Psoas muscle (tissue), 8 donors: ENCODE results near the gene DDAH1. TPM values are rescaled to one million over a fixed set of nuclear protein-coding genes. Genes with fewer than 3 reads are reported as not detected.
A peak's percentile ranks its signal among the peaks of the same experiment; 100 is the strongest.

Source experiments
- ATAC-seq, 4 donors: fragments of 200-7000 bp; cut with Tn5 transposase; one replicate each; pipeline ENCODE4 v1.9.1; 2020; ENCODE audit warnings: moderate library complexity in 3 of 4, mild to moderate bottlenecking in 2 of 4
- DNase-seq, 2 donors: peaks; one replicate each; pipeline ENCODE4 v3.0.0-alpha.2; 2020
- H3K27ac ChIP-seq: fragments of 200-600 bp; one replicate; pipeline ENCODE4 v1.8.0; 2022
- H3K27me3 ChIP-seq, 3 donors: fragments of 200-600 bp in 1 of 3; one replicate each; pipeline versions ENCODE4 v1.6.1 to v1.8.0; 2013 to 2022; ENCODE audit warnings: low read length in 2 of 3, mild to moderate bottlenecking in 2 of 3, moderate library complexity in 1 of 3; ENCODE audit not compliant: insufficient read depth in 3 of 3
- H3K36me3 ChIP-seq, 2 donors: fragments of 200-600 bp in 1 of 2; one replicate each; pipeline versions ENCODE4 v1.6.1 to v1.8.0; 2013 to 2022; ENCODE audit warnings: low read depth in 1 of 2, mild to moderate bottlenecking in 1 of 2, moderate library complexity in 1 of 2; ENCODE audit not compliant: insufficient read depth in 1 of 2
- H3K4me1 ChIP-seq: fragments of 200-600 bp; one replicate; pipeline ENCODE4 v1.8.0; 2022
- H3K4me3 ChIP-seq: fragments of 200-600 bp; one replicate; pipeline ENCODE4 v1.8.0; 2022; ENCODE audit warnings: mild to moderate bottlenecking
- H3K9me3 ChIP-seq: fragments of 200-600 bp; one replicate; pipeline ENCODE4 v1.8.0; 2022
- whole genome bisulfite sequencing, 3 donors: extraction: QIAGEN DNeasy Blood & Tissue Kit; methylation state at CpG; one replicate each; pipeline versions ENCODE4 v1.1.6 to v1.1.7; 2013; 5-methylcytosine and 5-hydroxymethylcytosine counted together
- intact Hi-C, 2 donors: fragments of 100-400 bp; cut with DNase I; formaldehyde crosslinking; loops; one replicate each; pipeline versions ENCODE4 v1.11.0 to v1.14.2; 2022
- polyA plus RNA-seq, 3 donors: library from polyadenylated mRNA; stranded (reverse); fragments of 200-250 nt; gene quantifications; one replicate each; pipeline ENCODE4 v1.2.3, GENCODE V29; 2013
- total RNA-seq, 4 donors: library from RNA; stranded (reverse); fragmentation: NEBNext Ultra II Directional in 2 of 4; extraction: Animal tissue kit (Norgen Biotek cat#: 25700) in 2 of 4; gene quantifications; one replicate each; pipeline versions ENCODE4 v1.2.1 to v1.2.4, GENCODE V29; 2021 to 2023
- TF ChIP-seq, protein P1 (sequence below): fragments of 200-600 bp; IDR thresholded peaks from one replicate; pipeline ENCODE4 v1.8.0; 2022; ENCODE audit warnings: antibody characterized with exemption
- donor health status: healthy with polysubstance abuse.
- donor health status: DM: no; HTN: no; CAD: no; lungs with moderate emphysema.
- donor health status: Bipolar disorder and iron deficiency.
- donor health status: healthy.
- donor health status: DM: yes; HTN: yes; CAD: no.
- donor health status: DM: no; HTN: no; CAD: no.
- donor health status: DM: no; HTN: no; CAD: no.
- donor health status: DM: yes; HTN: yes; CAD: no.

DDAH1 gene
- total and polyA plus RNA-seq, 7 donors: 2.1 to 53.6 (median 8.2) TPM

- Histone ChIP-seq H3K27ac (peak overlapping the region; percentile 21), H3K36me3 (no peaks in the 10 kb centered on the region), H3K4me3 (no peak overlapping the region), H3K4me1 (peaks cover 19% of the 10 kb centered on the region), H3K9me3 (no peaks in the 10 kb centered on the region), H3K27me3 (no peaks in the 10 kb centered on the region)
- intact Hi-C loops: no loop called here
- TF ChIP-seq, protein P1, sequence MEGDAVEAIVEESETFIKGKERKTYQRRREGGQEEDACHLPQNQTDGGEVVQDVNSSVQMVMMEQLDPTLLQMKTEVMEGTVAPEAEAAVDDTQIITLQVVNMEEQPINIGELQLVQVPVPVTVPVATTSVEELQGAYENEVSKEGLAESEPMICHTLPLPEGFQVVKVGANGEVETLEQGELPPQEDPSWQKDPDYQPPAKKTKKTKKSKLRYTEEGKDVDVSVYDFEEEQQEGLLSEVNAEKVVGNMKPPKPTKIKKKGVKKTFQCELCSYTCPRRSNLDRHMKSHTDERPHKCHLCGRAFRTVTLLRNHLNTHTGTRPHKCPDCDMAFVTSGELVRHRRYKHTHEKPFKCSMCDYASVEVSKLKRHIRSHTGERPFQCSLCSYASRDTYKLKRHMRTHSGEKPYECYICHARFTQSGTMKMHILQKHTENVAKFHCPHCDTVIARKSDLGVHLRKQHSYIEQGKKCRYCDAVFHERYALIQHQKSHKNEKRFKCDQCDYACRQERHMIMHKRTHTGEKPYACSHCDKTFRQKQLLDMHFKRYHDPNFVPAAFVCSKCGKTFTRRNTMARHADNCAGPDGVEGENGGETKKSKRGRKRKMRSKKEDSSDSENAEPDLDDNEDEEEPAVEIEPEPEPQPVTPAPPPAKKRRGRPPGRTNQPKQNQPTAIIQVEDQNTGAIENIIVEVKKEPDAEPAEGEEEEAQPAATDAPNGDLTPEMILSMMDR: no peak
- peak; percentile 85 to 98 (median 96) for ATAC-seq
- DNase-seq: no peak
Observed at GRCh38 chr1:85374160-85374559, 90.8 kb downstream of the DDAH1 start.

DNA sequence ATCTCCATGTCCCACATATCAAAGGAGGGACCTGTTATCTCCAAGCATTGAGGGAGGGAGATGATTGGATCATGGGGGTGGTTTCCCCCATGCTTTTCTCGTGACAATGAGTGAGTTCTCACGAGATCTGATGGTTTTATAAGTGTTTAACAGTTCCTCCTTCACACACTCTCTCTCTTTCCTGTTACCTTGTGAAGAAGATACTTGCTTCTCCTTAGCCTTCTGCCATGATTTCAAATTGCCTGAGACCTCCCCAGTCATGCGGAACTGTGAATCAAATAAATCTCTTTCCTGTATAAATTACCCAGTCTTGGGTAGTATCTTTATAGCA lies 91.6 kb downstream of the DDAH1 start:
- TF ChIP-seq, protein P1: no peak
- intact Hi-C loops: no loop called here
- no peak overlapping the region for H3K4me3 ChIP-seq
- no peaks in the 10 kb centered on the region for H3K27me3 ChIP-seq
- peaks cover 15% of the 10 kb centered on the region for H3K4me1 ChIP-seq
- WGBS, 3 donors: 69 to 79% (median 79%) methylated on average over 3 of the region's 3 CpGs
- no peaks in the 10 kb centered on the region for H3K9me3 ChIP-seq
- no peaks in the 10 kb centered on the region for H3K36me3 ChIP-seq
- ATAC-seq (no peak), DNase-seq (no peak)
- H3K27ac ChIP-seq: no peak overlapping the region

DNA sequence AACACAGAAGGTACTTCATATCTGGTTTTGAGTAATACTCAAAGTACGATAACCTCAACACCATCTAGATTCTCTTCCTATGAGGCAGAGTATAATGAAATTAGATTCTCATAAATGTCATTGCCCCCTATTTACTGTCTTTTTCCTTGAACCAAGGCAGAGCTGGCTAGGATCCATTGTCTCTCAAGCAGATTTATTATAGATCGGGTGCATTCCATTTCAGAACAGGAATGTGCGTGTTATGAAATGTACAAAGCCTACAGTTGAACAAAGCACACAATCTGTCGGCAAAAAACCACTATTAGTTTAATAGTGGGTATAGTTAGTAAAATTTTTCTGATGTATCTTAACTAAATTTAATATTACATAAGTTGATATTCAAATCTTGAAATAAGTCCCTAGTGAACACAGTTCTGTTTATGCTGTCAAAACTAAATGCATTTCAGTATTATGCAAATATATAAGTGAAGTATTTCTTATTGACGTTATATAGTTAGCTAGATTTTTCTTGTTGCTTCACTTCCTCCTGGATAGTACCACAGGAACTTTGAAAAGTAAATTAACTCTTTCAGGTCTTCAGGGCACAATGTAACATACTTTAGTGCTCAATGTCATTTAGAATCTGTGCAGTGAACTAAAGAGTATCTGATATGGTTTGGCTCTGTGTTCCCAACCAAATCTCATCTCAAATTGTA lies 92.1 kb downstream of the DDAH1 start:
- intact Hi-C loops: no loop called here
- Histone ChIP-seq H3K9me3 (no peaks in the 10 kb centered on the region), H3K4me3 (no peak overlapping the region), H3K27ac (no peak overlapping the region), H3K36me3 (no peaks in the 10 kb centered on the region), H3K27me3 (no peaks in the 10 kb centered on the region), H3K4me1 (peaks cover 13% of the 10 kb centered on the region)
- DNase-seq (no peak), ATAC-seq (no peak)
- WGBS, 3 donors: 19 to 29% (median 20%) methylated on average over 5 of the region's 5 CpGs
- TF ChIP-seq, protein P1: no peak

GRCh38 chr1:85371021-85371420 lies 93.9 kb downstream of the DDAH1 start:
- peaks cover 13% of the 10 kb centered on the region for H3K4me1 ChIP-seq
- no peak overlapping the region for H3K27ac ChIP-seq
- no peak overlapping the region for H3K4me3 ChIP-seq
- 68 to 72% (median 71%) methylated on average over 2 of the region's 2 CpGs for WGBS, 3 donors
- ATAC-seq (no peak), DNase-seq (no peak)
- intact Hi-C loops: no loop called here
- H3K36me3 ChIP-seq: no peaks in the 10 kb centered on the region
- H3K27me3 ChIP-seq: no peaks in the 10 kb centered on the region
- TF ChIP-seq, protein P1: no peak
- H3K9me3 ChIP-seq: no peaks in the 10 kb centered on the region
